ENCODE measurements around the gene CTDSPL2. TPM values are rescaled to one million over a fixed set of nuclear protein-coding genes. Genes with fewer than 3 reads are reported as not detected.
"Not testable (repeated sequence)": the region's sequence is repeated elsewhere in the genome, so short reads cannot be mapped to it uniquely, and the experiment has no call there.

The CTDSPL2 gene
- total RNA-seq, 1 experiment from 2014 or later: 99.7 TPM

GRCh38 chr15:44527241-44527640 lies 99.8 kb downstream of the CTDSPL2 start:
- no peak overlapping the region for H3K27ac ChIP-seq (ENCODE audit: low read depth, low read length, poor library complexity, severe bottlenecking)
- no peak overlapping the region for H3K4me3 ChIP-seq (ENCODE audit: low read depth, low read length, poor library complexity, severe bottlenecking)
- H3K36me3 ChIP-seq (ENCODE audit: insufficient read depth, low read length, poor library complexity, severe bottlenecking): peaks cover 12% of the 10 kb centered on the region
- H3K9me3 ChIP-seq (ENCODE audit: low read depth, low read length, poor library complexity, severe bottlenecking): no peaks in the 10 kb centered on the region
- H3K27me3 ChIP-seq (replicated peaks; ENCODE audit: insufficient read depth, low read depth, low read length, poor library complexity): no peaks in the 10 kb centered on the region
- POLR2A ChIA-PET (ENCODE audit: low non-redundant PET): no interaction called here
- no peak for DNase-seq (ENCODE audit: low spot score)
- CTCF ChIA-PET: no interaction called here
- no TSS peak for BruUV-seq (replicated peaks)
- intact Hi-C loops (cut with micrococcal nuclease; ENCODE audit: unreplicated experiment): no loop called here
- TF ChIP-seq CTCF (conservative IDR thresholded peaks at IDR 0.05; ENCODE audit: low read depth, low read length): no peak
- no peak for TF ChIP-seq EZH2 (IDR thresholded peaks at IDR 0.05; ENCODE audit: borderline replicate concordance, low read depth, low read length, poor library complexity, severe bottlenecking)
- H3K4me1 ChIP-seq (ENCODE audit: insufficient read depth, low read length, poor library complexity, severe bottlenecking): no peaks in the 10 kb centered on the region

- Histone ChIP-seq H3K27me3 (replicated peaks; ENCODE audit: insufficient read depth, low read depth, low read length, poor library complexity) (no peaks in the 10 kb centered on the region), H3K9me3 (ENCODE audit: low read depth, low read length, poor library complexity, severe bottlenecking) (no peaks in the 10 kb centered on the region), H3K4me3 (ENCODE audit: low read depth, low read length, poor library complexity, severe bottlenecking) (no peak overlapping the region), H3K4me1 (ENCODE audit: insufficient read depth, low read length, poor library complexity, severe bottlenecking) (no peaks in the 10 kb centered on the region), H3K36me3 (ENCODE audit: insufficient read depth, low read length, poor library complexity, severe bottlenecking) (peaks cover 6% of the 10 kb centered on the region), H3K27ac (ENCODE audit: low read depth, low read length, poor library complexity, severe bottlenecking) (no peak overlapping the region)
- TF ChIP-seq CTCF (conservative IDR thresholded peaks at IDR 0.05; ENCODE audit: low read depth, low read length) (no peak), EZH2 (IDR thresholded peaks at IDR 0.05; ENCODE audit: borderline replicate concordance, low read depth, low read length, poor library complexity, severe bottlenecking) (no peak)
- intact Hi-C loops (cut with micrococcal nuclease; ENCODE audit: unreplicated experiment): no loop called here
- no peak for DNase-seq (ENCODE audit: low spot score)
- ChIA-PET POLR2A (ENCODE audit: low non-redundant PET) (no interaction called here), CTCF (interaction anchor here (0.6 kb wide), 1 partner anchor 508 kb away, joined by 3 read pairs; no protein-coding TSS in a partner anchor)
- no TSS peak for BruUV-seq (replicated peaks)
Observed at GRCh38 chr15:44529864-44530604, 102.6 kb downstream of the CTDSPL2 start.

- Histone ChIP-seq H3K4me3 (ENCODE audit: low read depth, low read length, poor library complexity, severe bottlenecking) (no peak overlapping the region), H3K27me3 (replicated peaks; ENCODE audit: insufficient read depth, low read depth, low read length, poor library complexity) (no peaks in the 10 kb centered on the region), H3K4me1 (ENCODE audit: insufficient read depth, low read length, poor library complexity, severe bottlenecking) (no peaks in the 10 kb centered on the region), H3K36me3 (ENCODE audit: insufficient read depth, low read length, poor library complexity, severe bottlenecking) (peaks cover 6% of the 10 kb centered on the region), H3K27ac (ENCODE audit: low read depth, low read length, poor library complexity, severe bottlenecking) (no peak overlapping the region), H3K9me3 (ENCODE audit: low read depth, low read length, poor library complexity, severe bottlenecking) (no peaks in the 10 kb centered on the region)
- BruUV-seq (replicated peaks): no TSS peak
- TF ChIP-seq CTCF (conservative IDR thresholded peaks at IDR 0.05; ENCODE audit: low read depth, low read length) (no peak), EZH2 (IDR thresholded peaks at IDR 0.05; ENCODE audit: borderline replicate concordance, low read depth, low read length, poor library complexity, severe bottlenecking) (no peak)
- ChIA-PET POLR2A (ENCODE audit: low non-redundant PET) (no interaction called here), CTCF (interaction anchor here (0.6 kb wide), 1 partner anchor 507 kb away, joined by 3 read pairs; no protein-coding TSS in a partner anchor)
- intact Hi-C loops (cut with micrococcal nuclease; ENCODE audit: unreplicated experiment): no loop called here
- DNase-seq (ENCODE audit: low spot score): no peak
Observed at GRCh38 chr15:44530653-44531052, 103.2 kb downstream of the CTDSPL2 start.

- H3K9me3 ChIP-seq (ENCODE audit: low read depth, low read length, poor library complexity, severe bottlenecking); H3K27ac ChIP-seq (ENCODE audit: low read depth, low read length, poor library complexity, severe bottlenecking); H3K27me3 ChIP-seq (replicated peaks; ENCODE audit: insufficient read depth, low read depth, low read length, poor library complexity); BruUV-seq (replicated peaks); intact Hi-C loops (cut with micrococcal nuclease; ENCODE audit: unreplicated experiment); H3K4me3 ChIP-seq (ENCODE audit: low read depth, low read length, poor library complexity, severe bottlenecking); H3K4me1 ChIP-seq (ENCODE audit: insufficient read depth, low read length, poor library complexity, severe bottlenecking); H3K36me3 ChIP-seq (ENCODE audit: insufficient read depth, low read length, poor library complexity, severe bottlenecking); POLR2A ChIA-PET (ENCODE audit: low non-redundant PET); CTCF ChIA-PET; DNase-seq (ENCODE audit: low spot score): not testable (repeated sequence)
Observed at GRCh38 chr15:44532275-44532674, 104.8 kb downstream of the CTDSPL2 start.

All from A673 (cell line).